ENCODE measurements around the gene DERA. TPM values are rescaled to one million over a fixed set of nuclear protein-coding genes. Genes with fewer than 3 reads are reported as not detected.

The DERA gene
- total RNA-seq, 1 experiment from 2014 or later, result 43.7 TPM

DNA sequence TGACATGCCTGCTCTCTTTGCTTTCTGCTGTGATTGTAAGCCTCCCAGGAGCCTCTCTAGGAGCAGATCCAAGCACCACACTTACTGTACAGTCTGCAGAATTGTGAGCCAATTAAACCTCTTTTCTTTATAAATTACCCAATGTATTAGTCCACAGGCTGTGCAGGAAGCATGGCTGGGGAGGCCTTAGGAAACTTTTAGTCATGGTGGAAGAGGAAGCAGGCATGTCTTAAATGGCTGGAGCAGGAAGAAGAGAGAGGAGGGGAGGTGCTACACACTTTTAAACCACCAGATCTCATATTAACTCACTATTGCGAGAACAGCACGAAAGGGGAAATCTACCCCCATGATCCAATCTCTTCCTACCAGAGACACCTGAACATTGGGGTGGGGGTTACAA lies 108.9 kb downstream of the DERA start:
- Histone ChIP-seq H3K27ac (ENCODE audit: low read depth, low read length, poor library complexity, severe bottlenecking) (no peak overlapping the region), H3K4me1 (ENCODE audit: insufficient read depth, low read length, poor library complexity, severe bottlenecking) (no peaks in the 10 kb centered on the region), H3K36me3 (ENCODE audit: insufficient read depth, low read length, poor library complexity, severe bottlenecking) (no peaks in the 10 kb centered on the region), H3K9me3 (ENCODE audit: low read depth, low read length, poor library complexity, severe bottlenecking) (peaks cover 5% of the 10 kb centered on the region), H3K27me3 (replicated peaks; ENCODE audit: insufficient read depth, low read depth, low read length, poor library complexity) (no peaks in the 10 kb centered on the region), H3K4me3 (ENCODE audit: low read depth, low read length, poor library complexity, severe bottlenecking) (no peak overlapping the region)
- DNase-seq (ENCODE audit: low spot score), result no peak
- BruUV-seq (replicated peaks), result no TSS peak
- intact Hi-C loops (cut with micrococcal nuclease; ENCODE audit: unreplicated experiment), result no loop called here
- POLR2A ChIA-PET (ENCODE audit: low non-redundant PET), result no interaction called here
- no peak for TF ChIP-seq EZH2 (IDR thresholded peaks at IDR 0.05; ENCODE audit: borderline replicate concordance, low read depth, low read length, poor library complexity, severe bottlenecking)
- TF ChIP-seq, protein P1, sequence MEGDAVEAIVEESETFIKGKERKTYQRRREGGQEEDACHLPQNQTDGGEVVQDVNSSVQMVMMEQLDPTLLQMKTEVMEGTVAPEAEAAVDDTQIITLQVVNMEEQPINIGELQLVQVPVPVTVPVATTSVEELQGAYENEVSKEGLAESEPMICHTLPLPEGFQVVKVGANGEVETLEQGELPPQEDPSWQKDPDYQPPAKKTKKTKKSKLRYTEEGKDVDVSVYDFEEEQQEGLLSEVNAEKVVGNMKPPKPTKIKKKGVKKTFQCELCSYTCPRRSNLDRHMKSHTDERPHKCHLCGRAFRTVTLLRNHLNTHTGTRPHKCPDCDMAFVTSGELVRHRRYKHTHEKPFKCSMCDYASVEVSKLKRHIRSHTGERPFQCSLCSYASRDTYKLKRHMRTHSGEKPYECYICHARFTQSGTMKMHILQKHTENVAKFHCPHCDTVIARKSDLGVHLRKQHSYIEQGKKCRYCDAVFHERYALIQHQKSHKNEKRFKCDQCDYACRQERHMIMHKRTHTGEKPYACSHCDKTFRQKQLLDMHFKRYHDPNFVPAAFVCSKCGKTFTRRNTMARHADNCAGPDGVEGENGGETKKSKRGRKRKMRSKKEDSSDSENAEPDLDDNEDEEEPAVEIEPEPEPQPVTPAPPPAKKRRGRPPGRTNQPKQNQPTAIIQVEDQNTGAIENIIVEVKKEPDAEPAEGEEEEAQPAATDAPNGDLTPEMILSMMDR (conservative IDR thresholded peaks at IDR 0.05; ENCODE audit: low read depth, low read length), result no peak
- CTCF ChIA-PET, result no interaction called here

DNA sequence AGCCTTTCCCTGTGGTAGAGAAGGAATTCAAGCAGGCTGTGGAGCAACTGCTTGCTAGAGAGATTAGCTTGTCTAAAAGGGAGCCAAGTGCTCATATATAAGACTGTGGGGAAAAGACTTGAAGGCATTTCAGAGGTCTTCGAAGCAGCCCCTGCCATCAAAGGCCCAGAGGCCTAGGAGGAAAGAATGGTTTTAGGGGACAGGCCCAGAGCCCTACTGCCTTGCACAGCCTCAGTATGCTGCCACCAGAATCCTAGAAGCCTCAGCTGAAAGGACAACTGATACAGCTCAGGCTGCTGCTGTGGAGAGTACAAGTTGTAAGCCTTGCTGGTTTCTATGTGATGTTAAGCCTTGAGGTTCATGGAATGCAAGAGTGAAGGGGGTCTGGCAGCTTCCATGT lies 109.9 kb downstream of the DERA start:
- BruUV-seq (replicated peaks), result no TSS peak
- no peaks in the 10 kb centered on the region for H3K36me3 ChIP-seq (ENCODE audit: insufficient read depth, low read length, poor library complexity, severe bottlenecking)
- H3K27ac ChIP-seq (ENCODE audit: low read depth, low read length, poor library complexity, severe bottlenecking), result no peak overlapping the region
- intact Hi-C loops (cut with micrococcal nuclease; ENCODE audit: unreplicated experiment), result no loop called here
- ChIA-PET CTCF (no interaction called here), POLR2A (ENCODE audit: low non-redundant PET) (no interaction called here)
- TF ChIP-seq, protein P1 (conservative IDR thresholded peaks at IDR 0.05; ENCODE audit: low read depth, low read length), result no peak
- no peak for TF ChIP-seq EZH2 (IDR thresholded peaks at IDR 0.05; ENCODE audit: borderline replicate concordance, low read depth, low read length, poor library complexity, severe bottlenecking)
- DNase-seq (ENCODE audit: low spot score), result no peak
- H3K9me3 ChIP-seq (ENCODE audit: low read depth, low read length, poor library complexity, severe bottlenecking), result no peaks in the 10 kb centered on the region
- H3K27me3 ChIP-seq (replicated peaks; ENCODE audit: insufficient read depth, low read depth, low read length, poor library complexity), result no peaks in the 10 kb centered on the region
- H3K4me3 ChIP-seq (ENCODE audit: low read depth, low read length, poor library complexity, severe bottlenecking), result no peak overlapping the region
- no peaks in the 10 kb centered on the region for H3K4me1 ChIP-seq (ENCODE audit: insufficient read depth, low read length, poor library complexity, severe bottlenecking)

DNA sequence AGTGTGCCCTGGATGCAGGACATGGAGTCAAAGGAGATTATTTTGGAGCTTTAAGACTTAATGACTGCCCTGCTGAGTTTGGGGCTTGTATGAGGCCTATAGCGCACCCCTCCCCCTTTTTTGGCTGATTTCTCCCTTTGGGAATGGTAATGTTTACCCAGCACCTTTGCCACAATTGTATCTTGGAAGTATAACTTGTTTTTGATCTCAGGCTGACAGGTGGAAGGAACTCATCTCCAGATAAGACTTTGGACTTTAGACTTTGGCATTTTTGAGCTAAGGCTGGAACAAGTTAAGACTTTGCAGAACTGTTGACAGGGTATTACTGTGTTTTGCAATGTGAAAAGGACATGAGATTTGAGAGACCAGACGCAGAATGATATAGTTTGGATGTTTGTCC lies 110.5 kb downstream of the DERA start:
- H3K4me3 ChIP-seq (ENCODE audit: low read depth, low read length, poor library complexity, severe bottlenecking), result no peak overlapping the region
- H3K27me3 ChIP-seq (replicated peaks; ENCODE audit: insufficient read depth, low read depth, low read length, poor library complexity), result no peaks in the 10 kb centered on the region
- no peaks in the 10 kb centered on the region for H3K4me1 ChIP-seq (ENCODE audit: insufficient read depth, low read length, poor library complexity, severe bottlenecking)
- intact Hi-C loops (cut with micrococcal nuclease; ENCODE audit: unreplicated experiment), result no loop called here
- no peaks in the 10 kb centered on the region for H3K9me3 ChIP-seq (ENCODE audit: low read depth, low read length, poor library complexity, severe bottlenecking)
- CTCF ChIA-PET, result no interaction called here
- no peaks in the 10 kb centered on the region for H3K36me3 ChIP-seq (ENCODE audit: insufficient read depth, low read length, poor library complexity, severe bottlenecking)
- no peak overlapping the region for H3K27ac ChIP-seq (ENCODE audit: low read depth, low read length, poor library complexity, severe bottlenecking)
- no peak for DNase-seq (ENCODE audit: low spot score)
- TF ChIP-seq, protein P1 (conservative IDR thresholded peaks at IDR 0.05; ENCODE audit: low read depth, low read length), result no peak
- no peak for TF ChIP-seq EZH2 (IDR thresholded peaks at IDR 0.05; ENCODE audit: borderline replicate concordance, low read depth, low read length, poor library complexity, severe bottlenecking)
- no TSS peak for BruUV-seq (replicated peaks)
- POLR2A ChIA-PET (ENCODE audit: low non-redundant PET), result no interaction called here

Measured in A673 (cell line).